GM21515 (cell line): Measurements from ENCODE around the gene SLC22A15.
A peak's percentile ranks its signal among the peaks of the same experiment; 100 is the strongest.
"Not testable (repeated sequence)": the region's sequence is repeated elsewhere in the genome, so short reads cannot be mapped to it uniquely, and the experiment has no call there.

Source experiments
- ATAC-seq: cut with Tn5 transposase; IDR thresholded peaks from one replicate; pipeline ENCODE4 v1.9.1; 2021; ENCODE audit not compliant: unreplicated experiment

Gene SLC22A15

GRCh38 chr1:115976062-115976920 is at the start of gene SLC22A15:
Gene SLC22A15, plus strand, starts transcription at chr1:115976513. Its CDS starts 115 bp downstream, at chr1:115976628.
- ATAC-seq: peak; percentile 85

- no peak for ATAC-seq
These were observed 48.3 kb upstream of the SLC22A15 start for GRCh38 chr1:115927971-115928370.

- no peak for ATAC-seq
These were observed 46.4 kb upstream of the SLC22A15 start for GRCh38 chr1:115929881-115930280.

GRCh38 chr1:115933625-115934024 is 42.7 kb upstream of the SLC22A15 start:
- ATAC-seq: no peak

- no peak for ATAC-seq
These were observed 36.9 kb upstream of the SLC22A15 start for GRCh38 chr1:115939455-115939854.

GRCh38 chr1:115946116-115946515 is 30.2 kb upstream of the SLC22A15 start:
- ATAC-seq: no peak

- no peak for ATAC-seq
These were observed 27.2 kb upstream of the SLC22A15 start for GRCh38 chr1:115949156-115949555.

- no peak for ATAC-seq
These were observed 24.8 kb upstream of the SLC22A15 start for GRCh38 chr1:115951560-115951959.

- ATAC-seq: no peak
These were observed 23.8 kb upstream of the SLC22A15 start for GRCh38 chr1:115952547-115952946.

GRCh38 chr1:115953180-115953579 is 23.1 kb upstream of the SLC22A15 start:
- ATAC-seq: no peak

- no peak for ATAC-seq
These were observed 21.6 kb upstream of the SLC22A15 start for GRCh38 chr1:115954684-115955083.

GRCh38 chr1:115955228-115955627 is 21.1 kb upstream of the SLC22A15 start:
- ATAC-seq: no peak

- no peak for ATAC-seq
These were observed 17.4 kb upstream of the SLC22A15 start for GRCh38 chr1:115958866-115959265.

- no peak for ATAC-seq
These were observed 6.8 kb upstream of the SLC22A15 start for GRCh38 chr1:115969509-115969908.

- ATAC-seq: not testable (repeated sequence)
These were observed 4.5 kb upstream of the SLC22A15 start for GRCh38 chr1:115971778-115972177.

GRCh38 chr1:115973154-115973553 is 3.2 kb upstream of the SLC22A15 start:
- no peak for ATAC-seq

- no peak for ATAC-seq
These were observed 698 bp upstream of the SLC22A15 start for GRCh38 chr1:115975569-115976061.

GRCh38 chr1:115976921-115977498 is 697 bp downstream of the SLC22A15 start:
- ATAC-seq: no peak

- ATAC-seq: no peak
These were observed 1.4 kb downstream of the SLC22A15 start for GRCh38 chr1:115977499-115978258.

- no peak for ATAC-seq
These were observed 2.1 kb downstream of the SLC22A15 start for GRCh38 chr1:115978292-115978941.

- no peak for ATAC-seq
These were observed 3.8 kb downstream of the SLC22A15 start for GRCh38 chr1:115980156-115980555.
